Progenitor cell of endocrine pancreas (in vitro differentiated cells): Measurements from ENCODE around the gene ASGR1. TPM values are rescaled to one million over a fixed set of nuclear protein-coding genes. Genes with fewer than 3 reads are reported as not detected.

Experiments used
- DNase-seq: peaks from one replicate; pipeline ENCODE4 v3.0.0; 2021; ENCODE audit warnings: low spot score; ENCODE audit not compliant: unreplicated experiment
- H3K27ac Mint-ChIP-seq: 2 replicates; pipeline ENCODE4 v1.8.0; 2021; ENCODE audit warnings: mild to moderate bottlenecking, moderate library complexity, mixed read lengths
- H3K27me3 Mint-ChIP-seq: 2 replicates; pipeline ENCODE4 v1.8.0; 2021; ENCODE audit warnings: mixed read lengths
- H3K36me3 Mint-ChIP-seq: 2 replicates; pipeline ENCODE4 v1.8.0; 2022; ENCODE audit warnings: mixed read lengths; ENCODE audit not compliant: insufficient read depth
- H3K4me1 Mint-ChIP-seq: 2 replicates; pipeline ENCODE4 v1.8.0; 2021; ENCODE audit warnings: low read depth, mixed read lengths
- H3K4me3 Mint-ChIP-seq: 2 replicates; pipeline ENCODE4 v1.8.0; 2021; ENCODE audit warnings: low read depth, mild to moderate bottlenecking, moderate library complexity, mixed read lengths
- H3K9me3 Mint-ChIP-seq: 2 replicates; pipeline ENCODE4 v1.8.0; 2021; ENCODE audit warnings: low read depth, mixed read lengths
- CTCF ChIP-seq: fragments of 200-600 bp; sonication (generic); IDR thresholded peaks from one replicate; pipeline ENCODE4 v1.5.0; 2021; ENCODE audit warnings: antibody characterized with exemption, mild to moderate bottlenecking; ENCODE audit not compliant: unreplicated experiment
- total RNA-seq: library from RNA; stranded (reverse); gene quantifications from 2 replicates; pipeline ENCODE4 v1.2.1, GENCODE V29; 2021

ASGR1 gene
- total RNA-seq, 1 donor from 2014 or later = 10.6 TPM

GRCh38 chr17:7146115-7146514 is 33.1 kb downstream of the ASGR1 start:
- no peak for TF ChIP-seq CTCF
- Mint-ChIP-seq H3K9me3 (no peaks in the 10 kb centered on the region), H3K4me1 (peaks cover 20% of the 10 kb centered on the region), H3K36me3 (no peaks in the 10 kb centered on the region), H3K4me3 (no peak overlapping the region), H3K27ac (no peak overlapping the region), H3K27me3 (no peaks in the 10 kb centered on the region)
- no peak for DNase-seq

GRCh38 chr17:7144213-7144612 is 35.0 kb downstream of the ASGR1 start:
- Mint-ChIP-seq H3K4me1 (peaks cover 25% of the 10 kb centered on the region), H3K27ac (no peak overlapping the region), H3K27me3 (peaks cover 3% of the 10 kb centered on the region), H3K4me3 (no peak overlapping the region), H3K36me3 (no peaks in the 10 kb centered on the region), H3K9me3 (no peaks in the 10 kb centered on the region)
- no peak for TF ChIP-seq CTCF
- no peak for DNase-seq

DNA sequence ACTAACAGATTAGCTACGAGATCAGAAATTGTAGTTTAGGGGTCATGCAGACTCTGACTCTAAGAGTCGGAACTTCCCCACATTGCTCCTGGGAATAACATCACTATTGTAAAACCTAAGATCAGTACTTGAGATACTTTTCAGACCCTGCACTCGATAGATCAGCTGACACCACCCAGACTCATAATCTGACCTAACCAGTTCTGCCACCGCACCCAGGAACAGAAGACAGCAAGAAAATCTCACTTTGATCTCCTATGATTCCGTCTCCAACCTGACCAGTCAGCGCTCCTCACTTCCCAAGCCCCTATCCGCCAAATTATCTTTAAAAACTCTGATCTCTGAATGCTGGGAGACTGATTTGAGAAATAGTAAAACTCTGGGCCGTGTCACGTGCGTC is 37.3 kb downstream of the ASGR1 start:
- DNase-seq = no peak
- peaks cover 3% of the 10 kb centered on the region for H3K27me3 Mint-ChIP-seq
- H3K4me3 Mint-ChIP-seq = peak overlapping the region; percentile 1
- H3K9me3 Mint-ChIP-seq = no peaks in the 10 kb centered on the region
- no peak for TF ChIP-seq CTCF
- H3K36me3 Mint-ChIP-seq = no peaks in the 10 kb centered on the region
- H3K4me1 Mint-ChIP-seq = peaks cover 25% of the 10 kb centered on the region
- H3K27ac Mint-ChIP-seq = peak overlapping the region; percentile 79

GRCh38 chr17:7139400-7139799 is 39.8 kb downstream of the ASGR1 start:
- DNase-seq = no peak
- peaks cover 3% of the 10 kb centered on the region for H3K27me3 Mint-ChIP-seq
- no peaks in the 10 kb centered on the region for H3K9me3 Mint-ChIP-seq
- no peak for TF ChIP-seq CTCF
- H3K4me1 Mint-ChIP-seq = peaks cover 20% of the 10 kb centered on the region
- no peak overlapping the region for H3K27ac Mint-ChIP-seq
- H3K36me3 Mint-ChIP-seq = no peaks in the 10 kb centered on the region
- no peak overlapping the region for H3K4me3 Mint-ChIP-seq

- H3K9me3 Mint-ChIP-seq = no peaks in the 10 kb centered on the region
- H3K36me3 Mint-ChIP-seq = no peaks in the 10 kb centered on the region
- H3K27me3 Mint-ChIP-seq = peaks cover 3% of the 10 kb centered on the region
- no peak overlapping the region for H3K4me3 Mint-ChIP-seq
- TF ChIP-seq CTCF = no peak
- no peak overlapping the region for H3K27ac Mint-ChIP-seq
- peaks cover 20% of the 10 kb centered on the region for H3K4me1 Mint-ChIP-seq
- DNase-seq = no peak
Measured at GRCh38 chr17:7138800-7139381, 40.3 kb downstream of the ASGR1 start.
